ENCODE data around the gene ESPNL. TPM values are rescaled to one million over a fixed set of nuclear protein-coding genes. Genes with fewer than 3 reads are reported as not detected.

Gene ESPNL
- total RNA-seq, 1 experiment from 2014 or later = 6.9 TPM

GRCh38 chr2:238098901-238099713 is 1.0 kb upstream of the ESPNL start:
- Histone ChIP-seq H3K4me1 (replicated peaks) (0 out of 2 replicates have a peak, but pooled peaks cover 3% of the 10 kb centered on the region), H3K36me3 (no peaks in the 10 kb centered on the region), H3K9me3 (replicated peaks) (no peaks in the 10 kb centered on the region), H3K27me3 (replicated peaks) (no peaks in the 10 kb centered on the region), H3K27ac (no peak overlapping the region), H3K4me3 (no peak overlapping the region)
- DNase-seq (ENCODE audit: low read depth in 1 of 2, low spot score in 2 of 2) = no peak

GRCh38 chr2:238099714-238100048 is 459 bp upstream of the ESPNL start:
- DNase-seq (ENCODE audit: low read depth in 1 of 2, low spot score in 2 of 2) = no peak
- H3K9me3 ChIP-seq (replicated peaks) = no peaks in the 10 kb centered on the region
- H3K4me1 ChIP-seq (replicated peaks) = 0 out of 2 replicates have a peak, but pooled peaks cover 3% of the 10 kb centered on the region
- H3K4me3 ChIP-seq = no peak overlapping the region
- no peaks in the 10 kb centered on the region for H3K27me3 ChIP-seq (replicated peaks)
- H3K36me3 ChIP-seq = no peaks in the 10 kb centered on the region
- no peak overlapping the region for H3K27ac ChIP-seq

GRCh38 chr2:238100821-238101771 is 956 bp downstream of the ESPNL start:
- Histone ChIP-seq H3K9me3 (replicated peaks) (no peaks in the 10 kb centered on the region), H3K4me1 (replicated peaks) (0 out of 2 replicates have a peak, but pooled peaks cover 3% of the 10 kb centered on the region), H3K36me3 (no peaks in the 10 kb centered on the region), H3K27ac (no peak overlapping the region), H3K27me3 (replicated peaks) (no peaks in the 10 kb centered on the region), H3K4me3 (no peak overlapping the region)
- no peak for DNase-seq (ENCODE audit: low read depth in 1 of 2, low spot score in 2 of 2)

- no peaks in the 10 kb centered on the region for H3K36me3 ChIP-seq
- no peak for DNase-seq (ENCODE audit: low read depth in 1 of 2, low spot score in 2 of 2)
- no peaks in the 10 kb centered on the region for H3K27me3 ChIP-seq (replicated peaks)
- H3K9me3 ChIP-seq (replicated peaks) = no peaks in the 10 kb centered on the region
- 0 out of 2 replicates have a peak, but pooled peaks cover 3% of the 10 kb centered on the region for H3K4me1 ChIP-seq (replicated peaks)
- H3K27ac ChIP-seq = no peak overlapping the region
- H3K4me3 ChIP-seq = no peak overlapping the region
Measured at GRCh38 chr2:238101891-238102841, 2.0 kb downstream of the ESPNL start.

GRCh38 chr2:238102865-238103264 is 2.7 kb downstream of the ESPNL start:
- Histone ChIP-seq H3K9me3 (replicated peaks) (no peaks in the 10 kb centered on the region), H3K27me3 (replicated peaks) (no peaks in the 10 kb centered on the region), H3K36me3 (no peaks in the 10 kb centered on the region), H3K4me1 (replicated peaks) (0 out of 2 replicates have a peak, but pooled peaks cover 3% of the 10 kb centered on the region), H3K4me3 (no peak overlapping the region), H3K27ac (no peak overlapping the region)
- DNase-seq (ENCODE audit: low read depth in 1 of 2, low spot score in 2 of 2) = no peak

GRCh38 chr2:238103465-238104225 is 3.5 kb downstream of the ESPNL start:
- H3K9me3 ChIP-seq (replicated peaks) = no peaks in the 10 kb centered on the region
- no peak for DNase-seq (ENCODE audit: low read depth in 1 of 2, low spot score in 2 of 2)
- H3K4me1 ChIP-seq (replicated peaks) = no peaks in the 10 kb centered on the region
- no peaks in the 10 kb centered on the region for H3K27me3 ChIP-seq (replicated peaks)
- no peaks in the 10 kb centered on the region for H3K36me3 ChIP-seq
- H3K4me3 ChIP-seq = no peak overlapping the region
- no peak overlapping the region for H3K27ac ChIP-seq

GRCh38 chr2:238104226-238104690 is 4.1 kb downstream of the ESPNL start:
- Histone ChIP-seq H3K27me3 (replicated peaks) (no peaks in the 10 kb centered on the region), H3K9me3 (replicated peaks) (no peaks in the 10 kb centered on the region), H3K36me3 (no peaks in the 10 kb centered on the region), H3K27ac (no peak overlapping the region), H3K4me1 (replicated peaks) (no peaks in the 10 kb centered on the region), H3K4me3 (no peak overlapping the region)
- no peak for DNase-seq (ENCODE audit: low read depth in 1 of 2, low spot score in 2 of 2)

- no peak overlapping the region for H3K4me3 ChIP-seq
- no peak overlapping the region for H3K27ac ChIP-seq
- H3K4me1 ChIP-seq (replicated peaks) = no peaks in the 10 kb centered on the region
- no peak for DNase-seq (ENCODE audit: low read depth in 1 of 2, low spot score in 2 of 2)
- H3K9me3 ChIP-seq (replicated peaks) = no peaks in the 10 kb centered on the region
- no peaks in the 10 kb centered on the region for H3K36me3 ChIP-seq
- no peaks in the 10 kb centered on the region for H3K27me3 ChIP-seq (replicated peaks)
Measured at GRCh38 chr2:238104691-238105371, 4.7 kb downstream of the ESPNL start.

GRCh38 chr2:238105506-238106338 is 5.6 kb downstream of the ESPNL start:
- Histone ChIP-seq H3K4me1 (replicated peaks) (no peaks in the 10 kb centered on the region), H3K9me3 (replicated peaks) (no peaks in the 10 kb centered on the region), H3K27ac (no peak overlapping the region), H3K4me3 (no peak overlapping the region), H3K27me3 (replicated peaks) (no peaks in the 10 kb centered on the region), H3K36me3 (no peaks in the 10 kb centered on the region)
- no peak for DNase-seq (ENCODE audit: low read depth in 1 of 2, low spot score in 2 of 2)

GRCh38 chr2:238106339-238106697 is 6.2 kb downstream of the ESPNL start:
- Histone ChIP-seq H3K27me3 (replicated peaks) (no peaks in the 10 kb centered on the region), H3K27ac (no peak overlapping the region), H3K36me3 (no peaks in the 10 kb centered on the region), H3K4me1 (replicated peaks) (no peaks in the 10 kb centered on the region), H3K9me3 (replicated peaks) (no peaks in the 10 kb centered on the region), H3K4me3 (no peak overlapping the region)
- no peak for DNase-seq (ENCODE audit: low read depth in 1 of 2, low spot score in 2 of 2)

- H3K27me3 ChIP-seq (replicated peaks) = no peaks in the 10 kb centered on the region
- H3K4me3 ChIP-seq = no peak overlapping the region
- H3K9me3 ChIP-seq (replicated peaks) = no peaks in the 10 kb centered on the region
- DNase-seq (ENCODE audit: low read depth in 1 of 2, low spot score in 2 of 2) = no peak
- H3K27ac ChIP-seq = no peak overlapping the region
- no peaks in the 10 kb centered on the region for H3K4me1 ChIP-seq (replicated peaks)
- H3K36me3 ChIP-seq = no peaks in the 10 kb centered on the region
Measured at GRCh38 chr2:238106698-238107524, 6.8 kb downstream of the ESPNL start.

Data from SJSA1 (cell line).